SJSA1 (cell line): ENCODE results near the gene POMC. TPM values are rescaled to one million over a fixed set of nuclear protein-coding genes. Genes with fewer than 3 reads are reported as not detected.

ENCODE experiments used
- DNase-seq, 2 experiments: peaks; one replicate each; pipeline ENCODE4 v3.0.0-alpha.2; 2015 to 2020; ENCODE audit warnings: low spot score in 2 of 2, low read depth in 1 of 2
- H3K27ac ChIP-seq: fragments of 250-450 bp; sonication (Bioruptor Pico); 2 replicates; pipeline ENCODE4 v1.5.1; 2020; ENCODE audit warnings: mild to moderate bottlenecking, moderate library complexity
- H3K27me3 ChIP-seq: fragments of 250-450 bp; sonication (Bioruptor Pico); replicated peaks from 2 replicates; pipeline ENCODE4 v1.5.1; 2020; ENCODE audit warnings: mild to moderate bottlenecking, moderate library complexity
- H3K36me3 ChIP-seq: fragments of 250-450 bp; sonication (Bioruptor Pico); 2 replicates; pipeline ENCODE4 v1.5.1; 2020; ENCODE audit warnings: mild to moderate bottlenecking
- H3K4me1 ChIP-seq: fragments of 250-450 bp; sonication (Bioruptor Pico); replicated peaks from 2 replicates; pipeline ENCODE4 v1.6.1; 2021; ENCODE audit warnings: mild to moderate bottlenecking
- H3K4me3 ChIP-seq: fragments of 250-450 bp; sonication (Bioruptor Pico); 2 replicates; pipeline ENCODE4 v1.5.1; 2020; ENCODE audit warnings: mild to moderate bottlenecking
- H3K9me3 ChIP-seq: fragments of 250-450 bp; sonication (Bioruptor Pico); replicated peaks from 2 replicates; pipeline ENCODE4 v1.5.1; 2020; ENCODE audit warnings: mild to moderate bottlenecking
- total RNA-seq: library from RNA; depleted of rRNA; stranded (reverse); fragments of >200 nt; shearing (Covaris generic); gene quantifications from 2 replicates; pipeline ENCODE4 v1.2.3, GENCODE V29; 2014

Gene POMC
- total RNA-seq, 1 experiment from 2014 or later, result not detected

DNA sequence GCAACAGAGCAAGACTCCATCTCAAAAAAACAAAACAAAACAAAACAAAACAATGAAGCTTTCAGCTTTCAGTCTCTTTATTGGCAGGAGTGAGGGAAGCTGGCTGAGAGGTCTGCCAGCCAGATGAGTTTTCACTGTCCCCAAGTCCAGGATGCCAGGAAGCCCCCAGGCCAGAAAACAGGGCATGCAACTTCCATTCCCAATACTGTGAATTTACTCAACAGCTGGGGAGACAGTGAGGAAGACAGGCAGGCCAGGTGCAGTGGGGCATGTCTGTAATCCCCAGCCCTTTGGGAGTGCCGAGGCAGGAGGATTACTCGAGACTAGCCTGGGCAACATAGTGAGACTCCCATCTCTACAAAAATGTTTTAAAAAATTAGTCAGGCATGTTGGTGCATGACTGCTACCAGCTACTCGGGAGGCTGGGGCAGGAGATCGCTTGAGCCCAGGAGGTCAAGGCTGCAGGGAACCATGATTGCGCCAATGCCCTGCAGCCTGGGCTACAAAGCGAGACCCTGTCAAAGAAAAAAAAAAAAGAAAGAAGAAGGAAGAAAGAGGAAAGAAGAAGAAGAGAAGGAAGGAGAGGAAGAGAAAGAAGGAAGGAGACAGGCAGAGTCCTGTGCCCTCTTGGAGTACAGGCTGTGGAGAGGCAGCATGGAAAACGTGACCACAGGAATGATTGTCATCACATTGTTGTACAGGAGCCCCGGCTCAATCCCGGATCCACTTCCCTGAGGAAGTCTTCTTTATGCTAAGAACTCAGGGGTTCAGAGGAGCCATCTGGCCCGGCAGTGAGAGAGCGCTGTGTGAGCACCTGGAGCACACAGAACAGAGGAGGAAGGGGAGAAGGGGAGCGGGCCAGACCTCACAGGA lies 29.2 kb upstream of the POMC start:
- no peaks in the 10 kb centered on the region for H3K36me3 ChIP-seq
- peak in 1 of 2 experiments; percentile 4 for DNase-seq
- H3K27me3 ChIP-seq, result no peaks in the 10 kb centered on the region
- H3K27ac ChIP-seq, result no peak overlapping the region
- no peak overlapping the region for H3K4me3 ChIP-seq
- no peaks in the 10 kb centered on the region for H3K9me3 ChIP-seq
- no peaks in the 10 kb centered on the region for H3K4me1 ChIP-seq

DNA sequence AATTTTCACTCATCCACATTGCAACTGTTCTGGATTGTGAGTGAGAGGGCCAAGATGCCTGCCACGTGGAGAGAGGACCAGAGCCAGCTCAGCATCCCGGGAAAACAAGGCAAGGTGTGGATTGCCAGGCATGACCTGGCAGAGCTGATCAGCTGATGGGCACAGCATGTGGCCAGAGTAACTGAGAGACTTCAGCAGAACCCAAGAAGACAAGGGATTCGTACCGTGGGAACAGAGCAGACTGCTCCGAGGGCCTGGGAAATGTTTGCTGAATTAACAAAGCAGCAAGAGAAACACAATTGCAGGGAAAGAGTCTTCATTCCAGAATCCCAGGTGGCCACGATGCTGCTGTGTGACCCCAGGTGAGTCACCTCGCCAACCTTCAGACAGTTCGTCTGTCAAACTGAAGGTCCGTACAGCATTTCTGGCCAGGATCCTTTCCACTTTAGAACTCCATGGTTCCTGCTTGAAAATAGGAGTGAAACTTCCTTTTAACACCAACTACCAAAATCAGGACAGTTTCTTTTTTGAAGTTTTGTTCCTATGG lies 26.3 kb upstream of the POMC start:
- Histone ChIP-seq H3K9me3 (no peaks in the 10 kb centered on the region), H3K4me1 (no peaks in the 10 kb centered on the region), H3K4me3 (no peak overlapping the region), H3K36me3 (no peaks in the 10 kb centered on the region), H3K27me3 (no peaks in the 10 kb centered on the region), H3K27ac (no peak overlapping the region)
- DNase-seq, result no peak

DNA sequence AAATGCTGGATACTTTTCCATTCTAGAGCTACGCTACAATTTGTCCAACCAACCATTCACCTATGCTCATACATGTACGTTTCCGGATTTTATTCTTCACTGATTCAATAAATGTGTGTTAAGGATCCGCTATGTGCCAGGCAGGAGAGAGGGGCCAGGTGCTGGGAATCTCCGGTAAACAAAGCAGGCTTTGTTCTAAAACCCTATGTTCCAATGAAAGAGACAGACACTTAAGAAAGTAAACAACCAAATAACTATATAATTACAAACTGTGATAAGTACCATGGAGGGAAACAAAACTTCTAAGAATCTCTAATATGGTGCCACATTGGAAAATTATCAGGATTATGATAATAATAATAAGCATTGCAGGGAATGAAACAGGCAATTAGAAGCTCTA lies 22.2 kb upstream of the POMC start:
- no peak for DNase-seq
- Histone ChIP-seq H3K9me3 (no peaks in the 10 kb centered on the region), H3K4me1 (no peaks in the 10 kb centered on the region), H3K4me3 (no peak overlapping the region), H3K27me3 (no peaks in the 10 kb centered on the region), H3K36me3 (no peaks in the 10 kb centered on the region), H3K27ac (no peak overlapping the region)

DNA sequence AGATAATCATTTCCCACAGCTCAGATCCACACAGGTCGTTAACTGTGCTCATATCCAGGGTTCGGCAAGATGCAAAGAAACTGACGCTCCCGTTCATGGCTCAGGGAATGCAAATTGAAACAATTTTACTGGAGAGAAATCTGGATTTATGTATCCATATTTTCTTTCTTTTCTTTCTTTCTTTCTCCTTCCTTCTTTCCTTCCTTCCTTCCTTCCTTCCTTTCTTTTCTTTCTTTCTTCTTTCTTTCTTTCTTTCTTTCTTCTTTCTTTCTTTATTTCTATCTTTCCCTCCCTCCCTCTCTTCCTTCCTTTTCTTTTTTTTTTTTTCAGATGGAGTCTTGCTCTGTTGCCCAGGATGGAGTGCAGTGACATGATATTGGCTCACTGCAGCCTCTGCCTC lies 20.0 kb upstream of the POMC start:
- no peak overlapping the region for H3K27ac ChIP-seq
- DNase-seq, result no peak
- no peak overlapping the region for H3K4me3 ChIP-seq
- H3K36me3 ChIP-seq, result no peaks in the 10 kb centered on the region
- no peaks in the 10 kb centered on the region for H3K27me3 ChIP-seq
- H3K4me1 ChIP-seq, result no peaks in the 10 kb centered on the region
- no peaks in the 10 kb centered on the region for H3K9me3 ChIP-seq

DNA sequence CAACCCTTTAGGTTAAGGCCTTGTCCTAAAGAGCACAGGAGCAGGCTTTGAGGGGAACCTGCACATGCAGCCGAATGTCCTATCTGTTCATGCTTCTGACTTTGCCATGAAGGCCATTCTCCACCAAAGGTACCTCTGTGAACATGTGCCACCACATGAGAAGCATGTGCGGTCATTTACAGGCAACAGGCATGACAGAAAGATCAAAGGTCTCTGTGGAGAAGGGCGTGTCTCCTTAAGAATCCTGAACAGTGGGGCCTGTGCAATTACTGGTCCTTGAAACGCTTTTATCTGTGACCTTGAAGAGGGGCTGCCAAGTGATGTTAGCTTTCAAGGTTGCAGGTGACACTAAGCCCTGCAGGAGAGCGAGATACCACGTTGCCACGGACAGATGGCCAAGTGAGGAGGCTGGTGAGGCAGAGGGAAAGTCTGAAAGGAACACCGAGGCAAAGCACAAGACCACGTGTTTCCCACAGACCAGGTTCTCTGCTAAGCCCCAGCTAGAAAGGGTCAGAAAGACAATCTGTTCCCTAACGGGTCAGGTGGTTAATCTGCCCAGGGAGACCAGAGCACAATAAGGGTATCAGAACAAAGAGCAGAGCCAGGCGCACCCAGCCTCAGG lies 19.5 kb upstream of the POMC start:
- H3K27me3 ChIP-seq, result no peaks in the 10 kb centered on the region

DNA sequence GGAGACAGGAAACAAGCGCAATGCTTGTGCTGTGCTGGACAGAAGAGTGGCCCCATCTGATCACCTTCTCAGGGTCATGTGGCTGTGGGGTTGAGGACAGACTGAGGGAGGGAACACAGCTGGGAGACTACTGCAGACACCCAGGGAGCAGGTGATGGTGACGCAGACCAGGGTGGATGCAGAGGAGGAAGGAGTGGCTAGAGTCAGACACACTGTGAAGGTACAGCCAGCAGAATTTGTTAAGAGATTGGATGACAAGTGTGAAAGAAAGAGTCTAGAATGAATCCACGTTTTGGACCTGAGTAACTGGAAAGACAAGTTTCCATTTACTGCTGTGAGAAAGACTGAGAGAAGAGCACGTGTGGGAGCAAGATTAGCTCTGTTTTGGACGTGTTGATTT lies 15.9 kb upstream of the POMC start:
- DNase-seq, result no peak
- no peak overlapping the region for H3K27ac ChIP-seq
- no peaks in the 10 kb centered on the region for H3K9me3 ChIP-seq
- H3K4me3 ChIP-seq, result no peak overlapping the region
- H3K27me3 ChIP-seq, result 0 out of 2 replicates have a peak, but pooled peaks cover 3% of the 10 kb centered on the region
- H3K4me1 ChIP-seq, result no peaks in the 10 kb centered on the region
- no peaks in the 10 kb centered on the region for H3K36me3 ChIP-seq

More for the DNA sequence above, 19.5 kb upstream of the POMC start:
- DNase-seq, result no peak
- H3K9me3 ChIP-seq, result no peaks in the 10 kb centered on the region
- H3K4me1 ChIP-seq, result no peaks in the 10 kb centered on the region
- no peaks in the 10 kb centered on the region for H3K36me3 ChIP-seq
- no peak overlapping the region for H3K4me3 ChIP-seq
- no peak overlapping the region for H3K27ac ChIP-seq

DNA sequence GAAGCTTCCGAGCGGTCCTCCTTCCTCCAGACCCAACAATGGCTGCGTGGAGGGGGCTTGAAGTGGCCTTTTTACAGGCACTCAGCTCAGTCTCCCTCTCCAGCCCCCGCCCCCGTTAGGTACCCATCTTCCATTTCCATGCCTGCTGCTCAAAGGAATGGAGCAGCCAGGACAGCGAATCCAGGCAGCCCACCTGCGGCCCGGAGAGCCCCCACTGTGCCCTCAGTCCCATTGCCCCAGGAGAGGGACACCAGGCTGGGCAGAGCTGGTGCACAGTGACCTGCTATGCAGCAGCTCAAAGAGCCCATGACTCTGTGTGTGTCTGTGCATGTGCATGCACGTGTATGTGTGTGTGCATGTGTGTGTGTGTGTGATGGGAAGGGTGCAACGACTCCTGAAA lies 10.6 kb upstream of the POMC start:
- Histone ChIP-seq H3K27me3 (peaks cover 11% of the 10 kb centered on the region), H3K4me1 (no peaks in the 10 kb centered on the region), H3K4me3 (no peak overlapping the region), H3K36me3 (no peaks in the 10 kb centered on the region), H3K27ac (no peak overlapping the region), H3K9me3 (no peaks in the 10 kb centered on the region)
- DNase-seq, result no peak

DNA sequence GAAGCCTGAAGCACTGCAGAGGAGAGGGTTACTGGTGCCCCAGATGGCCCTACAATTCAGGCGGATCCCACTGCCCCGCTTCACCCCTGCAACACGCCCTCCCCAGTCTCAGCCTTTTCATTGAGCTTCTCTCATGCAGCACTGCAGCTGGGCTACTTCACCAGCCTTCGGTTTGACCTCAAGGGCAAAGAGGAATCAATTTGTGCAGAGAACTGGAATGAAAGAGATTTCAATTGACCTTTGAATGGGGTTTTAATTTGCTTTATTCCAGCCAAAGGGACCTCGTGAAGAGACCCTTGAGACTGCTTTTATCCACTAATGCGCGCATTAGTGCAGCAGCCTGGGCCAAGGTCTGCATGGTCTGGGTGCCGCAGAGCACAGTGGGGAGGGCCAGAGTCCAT lies 8.8 kb upstream of the POMC start:
- Histone ChIP-seq H3K36me3 (no peaks in the 10 kb centered on the region), H3K27me3 (peaks cover 11% of the 10 kb centered on the region), H3K4me1 (no peaks in the 10 kb centered on the region), H3K27ac (no peak overlapping the region), H3K4me3 (no peak overlapping the region), H3K9me3 (no peaks in the 10 kb centered on the region)
- DNase-seq, result no peak

DNA sequence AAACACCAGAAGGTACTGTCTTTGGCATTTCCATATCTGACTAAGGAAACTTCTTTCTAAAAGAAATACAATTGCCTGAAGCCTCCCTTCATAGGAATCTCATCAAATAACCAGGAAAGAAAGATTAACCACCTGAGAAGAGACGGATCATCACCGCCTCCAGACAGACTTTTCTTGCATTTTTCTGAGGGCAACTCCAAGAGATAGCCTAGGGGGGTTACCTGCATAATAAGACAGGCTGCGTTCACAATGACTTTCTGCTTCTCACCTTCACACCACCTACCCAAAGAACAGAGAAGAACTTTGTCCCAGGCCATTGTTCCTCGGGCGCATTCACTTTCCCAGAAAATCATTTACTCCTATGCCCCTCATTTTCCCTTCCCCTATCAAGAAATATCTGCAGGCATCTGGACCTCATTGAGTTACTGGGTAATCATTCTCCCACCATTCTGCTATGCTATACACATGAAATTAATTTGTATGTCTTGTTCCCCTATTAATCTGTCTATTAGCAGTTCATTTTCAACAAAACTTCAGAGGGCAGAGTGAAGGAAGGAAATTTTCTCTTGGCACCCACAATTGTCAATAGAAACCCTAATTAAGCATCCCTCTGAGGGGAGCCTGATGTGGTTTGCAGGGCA lies 8.3 kb upstream of the POMC start:
- no peak for DNase-seq
- Histone ChIP-seq H3K27me3 (peaks cover 11% of the 10 kb centered on the region), H3K9me3 (no peaks in the 10 kb centered on the region), H3K36me3 (no peaks in the 10 kb centered on the region), H3K27ac (no peak overlapping the region), H3K4me1 (no peaks in the 10 kb centered on the region), H3K4me3 (no peak overlapping the region)

DNA sequence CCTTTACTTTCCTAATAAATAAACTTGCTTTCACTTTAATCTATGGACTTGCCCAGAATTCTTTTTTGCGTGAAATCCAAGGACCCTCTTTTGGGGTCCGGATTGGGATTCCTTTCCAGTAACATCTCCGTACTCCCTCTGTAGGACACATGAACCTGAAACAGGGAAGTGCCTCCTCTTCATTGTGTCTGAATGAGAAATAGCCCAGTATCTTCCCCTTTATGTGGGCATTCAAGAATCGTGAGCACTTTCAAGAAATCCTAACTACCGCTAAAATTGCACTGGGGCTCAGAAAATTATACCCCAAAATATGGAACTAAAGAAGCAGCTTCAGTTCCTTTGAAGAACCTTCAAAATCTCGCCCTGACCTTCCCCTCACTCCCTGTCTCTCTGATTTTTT lies 7.8 kb upstream of the POMC start:
- Histone ChIP-seq H3K27me3 (peaks cover 11% of the 10 kb centered on the region), H3K36me3 (no peaks in the 10 kb centered on the region), H3K27ac (no peak overlapping the region), H3K9me3 (no peaks in the 10 kb centered on the region), H3K4me1 (no peaks in the 10 kb centered on the region), H3K4me3 (no peak overlapping the region)
- no peak for DNase-seq

DNA sequence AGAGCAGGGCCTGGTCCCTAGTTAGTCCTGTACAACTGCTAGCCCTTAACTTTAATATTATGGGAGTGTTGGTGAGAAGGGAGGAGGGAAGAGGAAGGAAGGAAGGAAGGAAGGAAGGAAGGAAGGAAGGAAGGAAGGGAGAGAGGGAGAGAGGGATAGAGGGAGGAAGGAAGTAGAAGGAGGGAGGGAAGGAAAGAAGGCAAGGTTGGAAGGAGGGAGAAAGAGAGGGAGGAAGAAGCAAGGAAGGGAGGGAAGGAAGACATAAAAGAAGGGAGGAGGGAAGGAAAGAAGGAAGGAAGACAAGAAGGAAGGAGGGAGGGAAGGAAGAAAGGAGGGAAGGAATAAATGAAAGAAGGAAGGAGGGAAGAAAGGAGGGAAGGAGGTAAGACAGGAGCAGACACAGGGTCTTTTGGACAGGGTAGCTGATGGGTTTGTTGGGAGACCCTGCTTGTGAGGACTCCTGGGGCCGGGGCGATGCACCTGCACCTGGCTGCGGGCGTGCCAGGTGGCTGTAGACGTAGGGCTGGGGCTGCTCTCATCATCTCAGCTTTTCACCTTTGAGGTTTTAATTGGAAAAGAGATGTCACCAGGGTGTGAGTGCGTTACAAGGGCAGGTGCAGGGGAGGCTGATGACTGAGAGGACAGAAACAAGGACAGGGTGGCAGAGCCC lies 5.9 kb upstream of the POMC start:
- Histone ChIP-seq H3K4me1 (no peaks in the 10 kb centered on the region), H3K27me3 (peaks cover 20% of the 10 kb centered on the region)

DNA sequence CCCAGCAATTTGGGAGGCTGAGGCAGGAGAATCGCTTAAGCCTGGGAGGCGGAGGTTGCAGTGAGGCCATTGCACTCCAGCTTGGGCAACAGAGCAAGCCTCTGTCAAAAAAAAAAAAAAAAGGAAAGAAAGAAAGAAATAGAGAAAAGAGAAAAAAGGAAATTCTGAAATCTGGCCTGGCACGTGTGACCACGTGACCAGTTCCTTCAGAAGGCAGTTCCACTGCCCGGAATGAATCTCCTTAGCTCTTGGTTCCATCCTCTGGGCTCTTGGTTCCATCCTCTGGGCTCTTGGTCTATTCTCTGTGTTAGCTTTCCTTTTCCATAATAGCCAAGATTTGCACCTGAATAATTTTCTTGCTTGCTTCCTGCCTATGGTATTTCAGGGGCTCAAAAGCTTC lies 5.3 kb upstream of the POMC start:
- Histone ChIP-seq H3K27ac (no peak overlapping the region), H3K27me3 (peaks cover 26% of the 10 kb centered on the region), H3K4me1 (no peaks in the 10 kb centered on the region), H3K9me3 (no peaks in the 10 kb centered on the region), H3K36me3 (no peaks in the 10 kb centered on the region), H3K4me3 (no peak overlapping the region)
- no peak for DNase-seq

More for the DNA sequence above, 5.9 kb upstream of the POMC start:
- no peak for DNase-seq
- H3K4me3 ChIP-seq, result no peak overlapping the region
- H3K36me3 ChIP-seq, result no peaks in the 10 kb centered on the region
- no peak overlapping the region for H3K27ac ChIP-seq
- H3K9me3 ChIP-seq, result no peaks in the 10 kb centered on the region

DNA sequence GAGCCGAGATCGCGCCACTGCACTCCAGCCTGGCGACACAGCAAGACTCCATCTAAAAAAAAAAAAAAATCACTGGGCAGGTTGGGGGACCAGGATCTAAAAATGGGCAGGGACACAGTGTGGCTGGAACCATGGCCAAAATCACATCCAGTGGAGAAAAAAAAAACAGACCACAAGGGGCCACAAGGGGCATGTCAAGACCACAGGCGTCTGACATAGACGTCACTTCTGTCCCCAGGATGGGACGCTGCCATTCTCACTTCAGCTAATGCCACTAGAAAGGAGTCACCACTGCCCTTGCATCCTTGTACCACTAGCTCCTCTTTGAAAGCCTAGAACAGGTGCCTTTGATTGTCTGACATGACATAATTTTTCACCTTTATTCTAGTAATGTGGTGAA lies 2.5 kb upstream of the POMC start:
- H3K27ac ChIP-seq, result no peak overlapping the region
- DNase-seq, result no peak
- peaks cover 50% of the 10 kb centered on the region for H3K27me3 ChIP-seq

More for the DNA sequence above, 2.5 kb upstream of the POMC start:
- no peaks in the 10 kb centered on the region for H3K36me3 ChIP-seq
- peaks cover 5% of the 10 kb centered on the region; the same call in 1 of the 2 replicates for H3K4me1 ChIP-seq
- H3K9me3 ChIP-seq, result no peaks in the 10 kb centered on the region
- no peak overlapping the region for H3K4me3 ChIP-seq
